ENCODE results near the gene RIMKLB. TPM values are rescaled to one million over a fixed set of nuclear protein-coding genes. Genes with fewer than 3 reads are reported as not detected.

RIMKLB gene, protein sequence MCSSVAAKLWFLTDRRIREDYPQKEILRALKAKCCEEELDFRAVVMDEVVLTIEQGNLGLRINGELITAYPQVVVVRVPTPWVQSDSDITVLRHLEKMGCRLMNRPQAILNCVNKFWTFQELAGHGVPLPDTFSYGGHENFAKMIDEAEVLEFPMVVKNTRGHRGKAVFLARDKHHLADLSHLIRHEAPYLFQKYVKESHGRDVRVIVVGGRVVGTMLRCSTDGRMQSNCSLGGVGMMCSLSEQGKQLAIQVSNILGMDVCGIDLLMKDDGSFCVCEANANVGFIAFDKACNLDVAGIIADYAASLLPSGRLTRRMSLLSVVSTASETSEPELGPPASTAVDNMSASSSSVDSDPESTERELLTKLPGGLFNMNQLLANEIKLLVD
- 55.7 TPM for total RNA-seq (ENCODE audit: unreplicated experiment)
- long read RNA-seq, partial matches to known transcripts: 0 of 4 reads
- long read RNA-seq, other reads (novel, unspliced or antisense): 2 of 4 reads

DNA sequence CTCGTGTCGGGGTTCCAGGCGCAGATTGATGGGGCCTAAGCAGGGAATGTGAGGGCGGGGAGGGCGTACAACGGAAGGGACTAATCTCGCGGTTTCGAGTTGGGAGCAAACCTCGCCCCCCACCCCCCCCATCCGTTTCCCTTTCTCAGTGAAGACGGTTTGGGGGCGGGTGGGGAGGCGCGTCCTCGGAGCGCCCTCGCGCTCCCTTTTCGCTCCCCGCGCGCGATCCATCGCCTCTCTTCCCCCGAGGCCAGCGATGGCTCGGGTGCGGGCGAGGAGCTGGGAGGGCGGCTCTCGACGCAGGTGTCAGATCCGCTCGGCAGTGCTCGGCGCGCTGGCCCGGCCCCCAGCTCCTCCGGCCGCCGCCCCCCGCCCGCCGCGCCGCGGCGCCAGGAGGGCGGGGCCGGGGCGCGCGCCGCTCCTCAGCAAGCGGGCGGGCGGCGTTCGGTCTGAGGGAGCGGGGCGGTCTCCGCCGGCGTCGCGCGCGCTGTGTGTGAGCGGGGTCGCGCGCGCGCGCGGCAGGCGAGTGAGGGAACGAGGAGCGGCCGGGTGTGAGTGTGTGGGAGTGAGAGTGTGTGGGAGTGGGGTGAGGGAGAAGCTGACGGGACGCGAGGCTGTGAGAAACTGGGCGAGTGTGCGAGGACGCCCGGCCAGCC lies at the start of gene RIMKLB:
Gene RIMKLB (plus strand): TSS at position 516 of the 656 bp plus-strand sequence. CDS start 15,876 bp downstream, outside the sequence.
- Mint-ChIP-seq H3K27ac (ENCODE audit: unreplicated experiment) (peak within 1 kb of the TSS; percentile 95), H3K4me1 (ENCODE audit: low read depth, unreplicated experiment) (peaks cover 19% of the 10 kb centered on the region), H3K9me3 (ENCODE audit: unreplicated experiment) (peaks cover 4% of the 10 kb centered on the region), H3K27me3 (ENCODE audit: unreplicated experiment) (no peaks in the 10 kb centered on the region), H3K4me3 (ENCODE audit: unreplicated experiment) (peak within 1 kb of the TSS; percentile 97), H3K36me3 (ENCODE audit: unreplicated experiment) (no peaks in the 10 kb centered on the region)
- peak; percentile 85 for DNase-seq
- TF ChIP-seq, protein P1, sequence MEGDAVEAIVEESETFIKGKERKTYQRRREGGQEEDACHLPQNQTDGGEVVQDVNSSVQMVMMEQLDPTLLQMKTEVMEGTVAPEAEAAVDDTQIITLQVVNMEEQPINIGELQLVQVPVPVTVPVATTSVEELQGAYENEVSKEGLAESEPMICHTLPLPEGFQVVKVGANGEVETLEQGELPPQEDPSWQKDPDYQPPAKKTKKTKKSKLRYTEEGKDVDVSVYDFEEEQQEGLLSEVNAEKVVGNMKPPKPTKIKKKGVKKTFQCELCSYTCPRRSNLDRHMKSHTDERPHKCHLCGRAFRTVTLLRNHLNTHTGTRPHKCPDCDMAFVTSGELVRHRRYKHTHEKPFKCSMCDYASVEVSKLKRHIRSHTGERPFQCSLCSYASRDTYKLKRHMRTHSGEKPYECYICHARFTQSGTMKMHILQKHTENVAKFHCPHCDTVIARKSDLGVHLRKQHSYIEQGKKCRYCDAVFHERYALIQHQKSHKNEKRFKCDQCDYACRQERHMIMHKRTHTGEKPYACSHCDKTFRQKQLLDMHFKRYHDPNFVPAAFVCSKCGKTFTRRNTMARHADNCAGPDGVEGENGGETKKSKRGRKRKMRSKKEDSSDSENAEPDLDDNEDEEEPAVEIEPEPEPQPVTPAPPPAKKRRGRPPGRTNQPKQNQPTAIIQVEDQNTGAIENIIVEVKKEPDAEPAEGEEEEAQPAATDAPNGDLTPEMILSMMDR (IDR thresholded peaks at IDR 0.05; ENCODE audit: partially characterized antibody, unreplicated experiment): no peak

DNA sequence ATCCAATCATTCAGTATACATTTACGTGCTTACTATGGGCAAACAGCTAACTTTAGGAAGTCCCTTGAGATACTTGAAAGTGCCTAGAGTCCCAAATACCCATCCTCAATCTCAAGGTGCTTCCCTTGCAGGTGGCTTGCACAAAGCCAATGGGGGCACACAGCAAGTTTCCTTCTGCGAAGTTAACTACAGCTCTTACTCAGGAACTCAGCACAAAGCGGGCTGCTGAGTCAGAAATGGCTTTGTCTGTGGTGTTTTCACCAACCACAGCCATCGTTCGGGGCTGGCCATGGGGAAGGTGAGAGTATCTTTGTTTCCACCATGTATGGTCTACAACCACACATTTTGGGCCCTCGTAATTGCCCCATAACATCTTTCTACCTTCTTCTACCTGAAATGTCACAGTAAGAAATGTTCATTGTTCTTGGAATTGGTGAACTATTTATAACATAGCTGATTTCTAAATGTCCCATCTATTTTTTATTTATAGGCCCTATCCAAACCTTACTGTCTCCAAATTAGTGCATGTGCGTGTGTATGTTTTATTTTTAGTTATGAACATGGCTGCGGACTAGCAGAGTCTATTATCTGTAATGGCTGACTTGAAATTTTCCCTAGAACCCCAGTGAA lies 49.1 kb upstream of the RIMKLB start:
- TF ChIP-seq, protein P1 (IDR thresholded peaks at IDR 0.05; ENCODE audit: partially characterized antibody, unreplicated experiment): no peak
- DNase-seq: no peak
- Mint-ChIP-seq H3K9me3 (ENCODE audit: unreplicated experiment) (no peaks in the 10 kb centered on the region), H3K27me3 (ENCODE audit: unreplicated experiment) (no peaks in the 10 kb centered on the region), H3K36me3 (ENCODE audit: unreplicated experiment) (no peaks in the 10 kb centered on the region), H3K4me1 (ENCODE audit: low read depth, unreplicated experiment) (no peaks in the 10 kb centered on the region), H3K27ac (ENCODE audit: unreplicated experiment) (no peak overlapping the region), H3K4me3 (ENCODE audit: unreplicated experiment) (no peak overlapping the region)

DNA sequence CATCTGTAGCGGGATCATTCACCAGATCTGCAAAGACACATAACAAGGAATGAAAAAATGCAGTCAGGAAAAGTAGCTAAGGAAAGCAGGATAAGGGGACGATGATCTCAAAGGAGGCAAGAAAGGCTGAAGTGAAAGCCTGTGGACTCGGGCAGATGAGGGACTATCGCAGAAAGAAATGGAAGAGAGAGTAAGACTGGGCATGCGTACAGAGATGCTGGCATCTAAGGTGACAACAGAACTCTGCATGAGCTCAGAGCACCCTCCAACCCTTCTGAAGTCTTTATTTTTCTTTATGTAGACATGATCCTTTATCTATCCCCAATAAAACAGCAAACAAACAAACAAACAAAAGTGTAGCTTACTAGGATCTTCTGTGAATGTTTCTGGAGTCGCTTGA lies 42.4 kb upstream of the RIMKLB start:
- no peak overlapping the region for H3K4me3 Mint-ChIP-seq (ENCODE audit: unreplicated experiment)
- peaks cover 3% of the 10 kb centered on the region for H3K9me3 Mint-ChIP-seq (ENCODE audit: unreplicated experiment)
- DNase-seq: no peak

DNA sequence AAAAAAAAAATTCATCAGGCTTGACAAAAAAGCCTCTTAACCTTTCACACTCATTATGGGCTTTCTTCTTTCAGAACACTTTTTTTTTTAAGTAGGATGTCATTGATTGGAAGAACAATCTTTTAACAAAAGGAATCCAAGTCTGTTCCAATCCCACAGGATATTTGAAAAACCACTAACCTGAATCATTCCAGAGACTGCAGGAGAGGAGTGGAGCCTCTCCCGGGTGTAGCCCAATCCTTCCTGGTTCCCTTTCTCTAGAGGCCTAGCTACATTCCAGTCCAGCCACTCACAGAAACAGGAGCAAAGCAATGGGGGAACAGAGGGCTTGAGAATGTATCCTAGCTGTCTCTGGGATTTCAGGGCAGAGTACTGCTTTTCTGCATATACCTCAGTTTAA lies 39.4 kb upstream of the RIMKLB start:
- Mint-ChIP-seq H3K4me1 (ENCODE audit: low read depth, unreplicated experiment) (no peaks in the 10 kb centered on the region), H3K36me3 (ENCODE audit: unreplicated experiment) (no peaks in the 10 kb centered on the region), H3K9me3 (ENCODE audit: unreplicated experiment) (peaks cover 3% of the 10 kb centered on the region), H3K27ac (ENCODE audit: unreplicated experiment) (no peak overlapping the region), H3K4me3 (ENCODE audit: unreplicated experiment) (no peak overlapping the region), H3K27me3 (ENCODE audit: unreplicated experiment) (no peaks in the 10 kb centered on the region)
- DNase-seq: no peak
- TF ChIP-seq, protein P1 (IDR thresholded peaks at IDR 0.05; ENCODE audit: partially characterized antibody, unreplicated experiment): no peak

More for the DNA sequence above, 42.4 kb upstream of the RIMKLB start:
- Mint-ChIP-seq H3K4me1 (ENCODE audit: low read depth, unreplicated experiment) (no peaks in the 10 kb centered on the region), H3K27ac (ENCODE audit: unreplicated experiment) (no peak overlapping the region), H3K27me3 (ENCODE audit: unreplicated experiment) (no peaks in the 10 kb centered on the region), H3K36me3 (ENCODE audit: unreplicated experiment) (no peaks in the 10 kb centered on the region)
- TF ChIP-seq, protein P1 (IDR thresholded peaks at IDR 0.05; ENCODE audit: partially characterized antibody, unreplicated experiment): no peak

Measured in glutamatergic neuron (in vitro differentiated cells).